Neural progenitor cell (in vitro differentiated cells): ENCODE data around the gene PORCN.

Source experiments
- EZH2 ChIP-seq: fragments of 200-600 bp; sonication (generic); IDR thresholded peaks from 2 replicates; pipeline ENCODE4 v1.6.1; 2017; ENCODE audit warnings: antibody characterized with exemption, mild to moderate bottlenecking, moderate library complexity
- EZH2phosphoT487 ChIP-seq: fragments of 200-600 bp; sonication (generic); IDR thresholded peaks from 2 replicates; pipeline ENCODE4 v1.6.1; 2017; ENCODE audit warnings: antibody characterized with exemption
- TF ChIP-seq, protein P1 (sequence below): fragments of 200-600 bp; sonication (generic); IDR thresholded peaks from 2 replicates; pipeline ENCODE4 v1.5.1; 2017; ENCODE audit warnings: antibody characterized with exemption, mild to moderate bottlenecking

GRCh38 chrX:48471504-48471903 lies 37.3 kb upstream of the PORCN start:
- no peak for TF ChIP-seq EZH2
- TF ChIP-seq, protein P1, sequence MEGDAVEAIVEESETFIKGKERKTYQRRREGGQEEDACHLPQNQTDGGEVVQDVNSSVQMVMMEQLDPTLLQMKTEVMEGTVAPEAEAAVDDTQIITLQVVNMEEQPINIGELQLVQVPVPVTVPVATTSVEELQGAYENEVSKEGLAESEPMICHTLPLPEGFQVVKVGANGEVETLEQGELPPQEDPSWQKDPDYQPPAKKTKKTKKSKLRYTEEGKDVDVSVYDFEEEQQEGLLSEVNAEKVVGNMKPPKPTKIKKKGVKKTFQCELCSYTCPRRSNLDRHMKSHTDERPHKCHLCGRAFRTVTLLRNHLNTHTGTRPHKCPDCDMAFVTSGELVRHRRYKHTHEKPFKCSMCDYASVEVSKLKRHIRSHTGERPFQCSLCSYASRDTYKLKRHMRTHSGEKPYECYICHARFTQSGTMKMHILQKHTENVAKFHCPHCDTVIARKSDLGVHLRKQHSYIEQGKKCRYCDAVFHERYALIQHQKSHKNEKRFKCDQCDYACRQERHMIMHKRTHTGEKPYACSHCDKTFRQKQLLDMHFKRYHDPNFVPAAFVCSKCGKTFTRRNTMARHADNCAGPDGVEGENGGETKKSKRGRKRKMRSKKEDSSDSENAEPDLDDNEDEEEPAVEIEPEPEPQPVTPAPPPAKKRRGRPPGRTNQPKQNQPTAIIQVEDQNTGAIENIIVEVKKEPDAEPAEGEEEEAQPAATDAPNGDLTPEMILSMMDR: no peak
- no peak for TF ChIP-seq EZH2phosphoT487
